Keratinocyte (primary cell): ENCODE data around the gene ZDHHC7. TPM values are rescaled to one million over a fixed set of nuclear protein-coding genes. Genes with fewer than 3 reads are reported as not detected.

ENCODE experiments used
- DNase-seq: peaks from one replicate; pipeline ENCODE4 v3.0.0-alpha.2; 2011; ENCODE audit warnings: low read depth, missing footprints, low spot score
- FAIRE-seq: peaks from 2 replicates; lab custom pipeline; 2011; peaks lifted over from hg19 to GRCh38; lab: Jason Lieb, UNC
- H2AFZ ChIP-seq: 2 replicates; pipeline ENCODE4 v1.6.0; 2012; ENCODE audit warnings: low read length, control low read depth, inconsistent platforms; ENCODE audit not compliant: control insufficient read depth
- H3K27ac ChIP-seq: 2 replicates; pipeline ENCODE4 v1.5.1; 2011; ENCODE audit warnings: low read length; ENCODE audit not compliant: control insufficient read depth, insufficient read depth
- H3K27me3 ChIP-seq: 3 replicates; pipeline ENCODE4 v1.6.0; 2011; ENCODE audit warnings: low read length; ENCODE audit not compliant: control insufficient read depth, insufficient read depth; ENCODE audit errors: extremely low read depth
- H3K36me3 ChIP-seq, 2 experiments: 2 replicates in 1 of 2; 3 replicates in 1 of 2; pipeline ENCODE4 v1.5.1; 2011; ENCODE audit warnings: low read length in 2 of 2, mild to moderate bottlenecking in 1 of 2; ENCODE audit not compliant: control insufficient read depth in 2 of 2, insufficient read depth in 2 of 2; ENCODE audit errors: extremely low read depth in 1 of 2
- H3K4me1 ChIP-seq: 3 replicates; pipeline ENCODE4 v1.5.1; 2011; ENCODE audit warnings: low read length; ENCODE audit not compliant: control insufficient read depth, insufficient read depth; ENCODE audit errors: extremely low read depth
- H3K4me2 ChIP-seq: 3 replicates; pipeline ENCODE4 v1.6.0; 2011; ENCODE audit warnings: low read depth, low read length; ENCODE audit not compliant: control insufficient read depth, insufficient read depth; ENCODE audit errors: extremely low read depth
- H3K4me3 ChIP-seq, 3 experiments: fragments of 200-600 bp in 1 of 3; sonication (generic) in 1 of 3; 2 replicates in 2 of 3; 3 replicates in 1 of 3; pipeline ENCODE4 v1.5.1; 2011 to 2016; ENCODE audit warnings: low read length in 3 of 3, mild to moderate bottlenecking in 3 of 3, control low read depth in 2 of 3, inconsistent platforms in 1 of 3, low read depth in 1 of 3, mixed read lengths in 1 of 3, mixed run types in 1 of 3, moderate library complexity in 1 of 3; ENCODE audit not compliant: control insufficient read depth in 2 of 3, insufficient read depth in 2 of 3; ENCODE audit errors: extremely low read depth in 1 of 3
- H3K79me2 ChIP-seq: 2 replicates; pipeline ENCODE4 v1.6.0; 2012; ENCODE audit warnings: low read length; ENCODE audit not compliant: control insufficient read depth, insufficient read depth
- H3K9ac ChIP-seq: 3 replicates; pipeline ENCODE4 v1.6.0; 2011; ENCODE audit warnings: low read length; ENCODE audit not compliant: control insufficient read depth, insufficient read depth; ENCODE audit errors: extremely low read depth
- H3K9me1 ChIP-seq: 3 replicates; pipeline ENCODE4 v1.6.0; 2011; ENCODE audit warnings: low read length; ENCODE audit not compliant: control insufficient read depth, insufficient read depth; ENCODE audit errors: extremely low read depth
- H3K9me3 ChIP-seq: 2 replicates; pipeline ENCODE4 v1.5.1; 2012; ENCODE audit warnings: low read depth, low read length; ENCODE audit not compliant: control insufficient read depth
- H4K20me1 ChIP-seq: 3 replicates; pipeline ENCODE4 v1.6.0; 2011; ENCODE audit warnings: low read length; ENCODE audit not compliant: control insufficient read depth, insufficient read depth; ENCODE audit errors: extremely low read depth
- CTCF ChIP-seq, 3 experiments: IDR thresholded peaks in 1 of 3; conservative IDR thresholded peaks in 1 of 3; optimal IDR thresholded peaks in 1 of 3; 2 replicates in 2 of 3; 3 replicates in 1 of 3; pipeline versions ENCODE3 to v1.5.1; 2011; ENCODE audit warnings: low read length in 3 of 3, mild to moderate bottlenecking in 3 of 3, moderate library complexity in 2 of 3, control low read depth in 1 of 3, inconsistent platforms in 1 of 3; ENCODE audit not compliant: insufficient read depth in 2 of 3; ENCODE audit errors: extremely low read depth in 1 of 3
- EZH2 ChIP-seq: IDR thresholded peaks from one replicate; pipeline ENCODE4 v1.6.1; 2012; ENCODE audit warnings: inconsistent platforms, mild to moderate bottlenecking, low read length, moderate library complexity
- dilution Hi-C: fragments of 300-500 bp; cut with MboI; formaldehyde crosslinking; loops from one replicate; pipeline ENCODE4 v1.7.0; 2020; ENCODE audit warnings: low sequenced_read_pairs; ENCODE audit not compliant: extremely low pct_ligation_motif_present
- polyA plus RNA-seq, 5 experiments: library from polyadenylated mRNA; depleted of rRNA in 3 of 5; stranded (reverse) in 3 of 5; stranded (forward) in 1 of 5; unstranded in 1 of 5; fragments of >200 nt; gene quantifications; 1 replicate in 1 of 5; 2 replicates in 3 of 5; 3 replicates in 1 of 5; pipeline versions ENCODE4 v1.2.1 to v1.2.3, GENCODE V29; 2011 to 2012; ENCODE audit warnings: missing spikeins in 2 of 5, low read depth in 1 of 5, low replicate concordance in 1 of 5

Gene ZDHHC7
- polyA plus RNA-seq, 1 donor (not counting 4 experiments of a cell fraction or from before 2014, with no cell fraction given) = 37.8 TPM

GRCh38 chr16:85028685-85029407, 17.5 kb upstream of the ZDHHC7 start:
- Histone ChIP-seq H3K27ac (peak overlapping the region; percentile 76), H3K27me3 (no peaks in the 10 kb centered on the region), H3K9me1 (no peaks in the 10 kb centered on the region), H3K4me1 (peaks cover 35% of the 10 kb centered on the region), H3K79me2 (no peaks in the 10 kb centered on the region), H3K9me3 (no peaks in the 10 kb centered on the region), H3K4me3 (peak overlapping the region; percentile 53 to 90 (median 77)), H2AFZ (no peak overlapping the region), H3K9ac (peak overlapping the region; percentile 88), H3K36me3 (peaks cover 0 to 3% of the 10 kb centered on the region in 2 experiments), H3K4me2 (peak overlapping the region; percentile 93), H4K20me1 (peaks cover 4% of the 10 kb centered on the region)
- dilution Hi-C loops = no loop called here
- no peak for TF ChIP-seq CTCF (optimal IDR thresholded peaks at IDR 0.05 in 1 of 3, IDR thresholded peaks at IDR 0.05 in 1 of 3, conservative IDR thresholded peaks at IDR 0.05 in 1 of 3; ENCODE audit: extremely low read depth in 1 of 3, insufficient read depth in 2 of 3, low read length in 3 of 3)
- no peak for TF ChIP-seq EZH2
- DNase-seq (no peak), FAIRE-seq (peak; percentile 89)

GRCh38 chr16:85027958-85028684, 16.8 kb upstream of the ZDHHC7 start:
- TF ChIP-seq CTCF (optimal IDR thresholded peaks at IDR 0.05 in 1 of 3, IDR thresholded peaks at IDR 0.05 in 1 of 3, conservative IDR thresholded peaks at IDR 0.05 in 1 of 3; ENCODE audit: extremely low read depth in 1 of 3, insufficient read depth in 2 of 3, low read length in 3 of 3) (peak in 1 of 3 experiments; percentile 27), EZH2 (no peak)
- Histone ChIP-seq H3K9me3 (no peaks in the 10 kb centered on the region), H3K27me3 (no peaks in the 10 kb centered on the region), H3K9ac (peak overlapping the region; percentile 88), H3K4me1 (peaks cover 35% of the 10 kb centered on the region), H3K4me2 (peak overlapping the region; percentile 93), H3K36me3 (peaks cover 0 to 3% of the 10 kb centered on the region in 2 experiments), H3K79me2 (no peaks in the 10 kb centered on the region), H2AFZ (no peak overlapping the region), H3K27ac (peak overlapping the region; percentile 76), H4K20me1 (peaks cover 4% of the 10 kb centered on the region), H3K4me3 (peak overlapping the region; percentile 53 to 90 (median 77)), H3K9me1 (no peaks in the 10 kb centered on the region)
- DNase-seq (no peak), FAIRE-seq (no peak)
- dilution Hi-C loops = no loop called here
